ENCODE measurements around the gene LAMC1.

GRCh38 chr1:183135336-183135735 is 112.1 kb downstream of the LAMC1 start:
- TF ChIP-seq POLR2A (IDR thresholded peaks at IDR 0.05; ENCODE audit: low read depth, low read length) (no peak), POLR2AphosphoS5 (IDR thresholded peaks at IDR 0.05; ENCODE audit: low read depth, low read length) (no peak), SPI1 (IDR thresholded peaks at IDR 0.05; ENCODE audit: low read depth, low read length) (no peak), TAF1 (IDR thresholded peaks at IDR 0.05; ENCODE audit: low read depth, low read length) (no peak)
